GM12878 (cell line): ENCODE data around the gene EMX1. TPM values are rescaled to one million over a fixed set of nuclear protein-coding genes. Genes with fewer than 3 reads are reported as not detected.

ENCODE experiments used
- ATAC-seq: fragments of 200-7000 bp; cut with Tn5 transposase; 3 replicates; pipeline ENCODE4 v1.9.1; 2020; ENCODE audit warnings: mild to moderate bottlenecking, moderate library complexity
- BruUV-seq: library from RNA; stranded (reverse); fragments of 400-500 nt; replicated peaks from 2 replicates; lab custom pipeline; 2021; lab: Mats Ljungman, UMichigan
- CTCF ChIA-PET: fragments of 300-600 bp; sonication (Branson Sonifier 250); formaldehyde crosslinking; extraction: SDS; loops from one replicate; lab custom pipeline; 2021; ENCODE audit warnings: inconsistent platforms; lab: Yijun Ruan, JAX
- POLR2A ChIA-PET: fragments of 350-600 bp; formaldehyde crosslinking; extraction: SDS; loops from one replicate; lab custom pipeline; 2021; ENCODE audit warnings: inconsistent platforms; lab: Charles Lee
- RAD21 ChIA-PET: fragments of 300-600 bp; sonication (Branson Sonifier 250); formaldehyde crosslinking; loops from one replicate; lab custom pipeline; 2023; ENCODE audit warnings: antibody characterized with exemption; ENCODE audit not compliant: unreplicated experiment; lab: Charles Lee
- SMC1A ChIA-PET: fragments of 300-600 bp; sonication (Branson Sonifier 250); formaldehyde crosslinking; loops from one replicate; lab custom pipeline; 2023; ENCODE audit not compliant: unreplicated experiment, uncharacterized antibody; lab: Charles Lee
- DNase-seq: peaks from one replicate; pipeline ENCODE4 v3.0.0-alpha.2; 2011; ENCODE audit warnings: low read depth, low spot score
- FAIRE-seq: peaks from 3 replicates; lab custom pipeline; 2011; peaks lifted over from hg19 to GRCh38; lab: Jason Lieb, UNC
- H2AFZ ChIP-seq: 2 replicates; pipeline ENCODE4 v1.6.0; 2011; ENCODE audit warnings: low read depth, low read length, control low read depth; ENCODE audit not compliant: control insufficient read depth
- H3K27ac ChIP-seq: 2 replicates; pipeline ENCODE4 v1.5.1; 2011; ENCODE audit warnings: control low read depth; ENCODE audit not compliant: control insufficient read depth, insufficient read depth
- H3K27me3 ChIP-seq, 2 experiments: replicated peaks in 1 of 2; 2 replicates each; pipeline versions ENCODE4 v1.6.0 to v1.6.1; 2011; ENCODE audit warnings: low read length in 1 of 2; ENCODE audit not compliant: control insufficient read depth in 2 of 2, insufficient read depth in 2 of 2
- H3K36me3 ChIP-seq, 2 experiments: 2 replicates each; pipeline ENCODE4 v1.5.1; 2011; ENCODE audit warnings: low read length in 1 of 2; ENCODE audit not compliant: control insufficient read depth in 2 of 2, insufficient read depth in 2 of 2
- H3K4me1 ChIP-seq: 2 replicates; pipeline ENCODE4 v1.6.1; 2011; ENCODE audit warnings: mild to moderate bottlenecking, low read length, moderate library complexity, mixed read lengths; ENCODE audit not compliant: control insufficient read depth, insufficient read depth
- H3K4me2 ChIP-seq: 2 replicates; pipeline ENCODE4 v1.6.0; 2011; ENCODE audit warnings: control low read depth; ENCODE audit not compliant: control insufficient read depth, insufficient read depth
- H3K4me3 ChIP-seq: fragments of 200-600 bp; sonication (generic); 2 replicates; pipeline ENCODE4 v1.5.1; 2016
- H3K79me2 ChIP-seq: 2 replicates; pipeline ENCODE4 v1.6.0; 2011; ENCODE audit warnings: low read length; ENCODE audit not compliant: control insufficient read depth, insufficient read depth
- H3K9ac ChIP-seq: 2 replicates; pipeline ENCODE4 v1.8.0; 2011; ENCODE audit warnings: low read length, control low read depth, mixed read lengths; ENCODE audit not compliant: control insufficient read depth, insufficient read depth
- H3K9me3 ChIP-seq: replicated peaks from 3 replicates; pipeline ENCODE4 v1.5.1; 2011; ENCODE audit warnings: mild to moderate bottlenecking, low read length; ENCODE audit not compliant: control insufficient read depth, insufficient read depth
- H4K20me1 ChIP-seq: 2 replicates; pipeline ENCODE4 v1.6.0; 2011; ENCODE audit not compliant: control insufficient read depth, insufficient read depth
- CHD4 ChIP-seq: fragments of 200-600 bp; sonication (generic); IDR thresholded peaks from 2 replicates; pipeline ENCODE4 v1.6.1; 2016; ENCODE audit warnings: mild to moderate bottlenecking
- FOXK2 ChIP-seq: fragments of 450-650 bp; IDR thresholded peaks from 2 replicates; pipeline ENCODE4 v1.6.1; 2017; ENCODE audit warnings: mild to moderate bottlenecking, moderate library complexity
- FOXM1 ChIP-seq: IDR thresholded peaks from 2 replicates; pipeline ENCODE4 v1.6.1; 2012; ENCODE audit warnings: low read depth, mild to moderate bottlenecking, inconsistent platforms, low read length, moderate library complexity
- HDAC6 ChIP-seq: fragments of 200-600 bp; sonication (generic); IDR thresholded peaks from one replicate; pipeline ENCODE4 v1.8.0; 2017; ENCODE audit warnings: antibody characterized with exemption; ENCODE audit not compliant: unreplicated experiment
- JUND ChIP-seq: IDR thresholded peaks from 2 replicates; pipeline ENCODE4 v1.6.1; 2012; ENCODE audit warnings: low read depth, mild to moderate bottlenecking, low read length, improper control_type of control experiment, moderate library complexity
- NFYA ChIP-seq: IDR thresholded peaks from 2 replicates; pipeline ENCODE4 v1.6.1; 2011; ENCODE audit warnings: low read depth, mild to moderate bottlenecking, low read length, improper control_type of control experiment, borderline replicate concordance
- RAD51 ChIP-seq: fragments of 450-650 bp; IDR thresholded peaks from 2 replicates; pipeline ENCODE4 v1.6.1; 2016; ENCODE audit warnings: moderate library complexity, mild to moderate bottlenecking, inconsistent platforms
- SMAD1 ChIP-seq: fragments of 450-650 bp; IDR thresholded peaks from 2 replicates; pipeline ENCODE4 v1.6.1; 2018; ENCODE audit warnings: mild to moderate bottlenecking, low read depth; ENCODE audit not compliant: partially characterized antibody
- TBL1XR1 ChIP-seq: IDR thresholded peaks from 2 replicates; pipeline ENCODE4 v1.6.1; 2012; ENCODE audit warnings: low read depth, low read length, improper control_type of control experiment
- ZNF207 ChIP-seq: fragments of 450-650 bp; IDR thresholded peaks from 2 replicates; pipeline ENCODE4 v1.6.1; 2014; ENCODE audit warnings: antibody characterized with exemption, mild to moderate bottlenecking, borderline replicate concordance
- WGBS: methylation state at CpG from one replicate; pipeline ENCODE4 v1.1.6; 2016; ENCODE audit warnings: low lambda C conversion rate; ENCODE audit not compliant: insufficient replicate concordance, insufficient coverage; ENCODE audit errors: missing lambda C conversion rate; 5-methylcytosine and 5-hydroxymethylcytosine counted together
- in situ Hi-C: fragments of 300-500 bp; cut with MboI; formaldehyde crosslinking; loops from 9 replicates; pipeline ENCODE4 v1.14.3; 2018; ENCODE audit warnings: mixed read lengths
- intact Hi-C: fragments of 100-400 bp; cut with micrococcal nuclease; formaldehyde crosslinking; loops from one replicate; pipeline ENCODE4 v1.14.2; 2022; ENCODE audit not compliant: unreplicated experiment
- polyA plus RNA-seq, 11 experiments: library from polyadenylated mRNA; depleted of rRNA in 4 of 11; unstranded in 6 of 11; stranded (reverse) in 5 of 11; fragments of >200 nt; fragmentation: Nextera tagmentation in 4 of 11; fragmentation: Illumina TruSeq in 1 of 11; extraction: Ambion mirVana in 4 of 11; extraction: Trizol in 1 of 11; gene quantifications; 1 replicate in 1 of 11; 2 replicates in 10 of 11; pipeline versions ENCODE4 v1.2.1 to v1.2.3, GENCODE V29; 2011 to 2016; ENCODE audit warnings: inconsistent platforms in 2 of 11, missing spikeins in 2 of 11, low read depth in 1 of 11
- total RNA-seq, 4 experiments: library from RNA; depleted of rRNA in 3 of 4; stranded (reverse); fragments of >200 nt in 3 of 4; fragmentation: Illumina TruSeq in 1 of 4; extraction: Trizol in 1 of 4; gene quantifications; 2 replicates each; pipeline versions ENCODE4 v1.2.1 to v1.2.3, GENCODE V29; 2013 to 2021
- TF ChIP-seq, protein P1 (sequence below): fragments of 450-650 bp; IDR thresholded peaks from 2 replicates; pipeline ENCODE4 v1.6.1; 2017; ENCODE audit warnings: mild to moderate bottlenecking, moderate library complexity
- TF ChIP-seq, protein P2 (sequence below): fragments of 150-350 bp; IDR thresholded peaks from 2 replicates; pipeline ENCODE4 v1.6.1; 2016; ENCODE audit warnings: low read depth, low read length
- TF ChIP-seq, protein P3 (sequence below): IDR thresholded peaks from 2 replicates; pipeline ENCODE4 v1.6.1; 2011; ENCODE audit warnings: low read depth, mild to moderate bottlenecking, low read length, moderate library complexity, borderline replicate concordance; ENCODE audit errors: extremely low read depth

The EMX1 gene
- total and polyA plus RNA-seq, 10 of the 15 experiments (the other 5 are each of a cell fraction or from before 2014, with no cell fraction given) = 0.07 to 5.1 (median 1.2) TPM; not detected in 1

DNA sequence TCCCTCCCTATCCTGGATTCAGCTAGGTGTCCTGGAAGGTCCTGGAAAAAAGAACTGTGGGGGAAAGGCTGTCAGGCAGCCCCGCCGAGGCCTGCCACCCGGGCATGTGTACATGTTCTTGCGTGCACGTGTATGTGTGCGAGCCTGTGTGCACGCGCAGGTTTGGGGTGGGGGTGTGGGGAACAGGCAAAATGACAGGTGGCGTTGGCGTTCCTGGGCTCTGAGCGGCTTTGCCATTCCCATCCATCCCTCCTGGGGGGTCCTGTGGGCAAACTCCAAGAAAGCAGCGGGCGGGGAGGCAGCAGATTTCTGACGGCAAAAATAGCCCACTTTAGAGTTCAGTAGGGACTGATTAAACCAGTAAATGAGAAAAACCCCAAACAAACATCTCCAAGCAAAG lies 35.6 kb downstream of the EMX1 start (continued):
- TF ChIP-seq, protein P1, sequence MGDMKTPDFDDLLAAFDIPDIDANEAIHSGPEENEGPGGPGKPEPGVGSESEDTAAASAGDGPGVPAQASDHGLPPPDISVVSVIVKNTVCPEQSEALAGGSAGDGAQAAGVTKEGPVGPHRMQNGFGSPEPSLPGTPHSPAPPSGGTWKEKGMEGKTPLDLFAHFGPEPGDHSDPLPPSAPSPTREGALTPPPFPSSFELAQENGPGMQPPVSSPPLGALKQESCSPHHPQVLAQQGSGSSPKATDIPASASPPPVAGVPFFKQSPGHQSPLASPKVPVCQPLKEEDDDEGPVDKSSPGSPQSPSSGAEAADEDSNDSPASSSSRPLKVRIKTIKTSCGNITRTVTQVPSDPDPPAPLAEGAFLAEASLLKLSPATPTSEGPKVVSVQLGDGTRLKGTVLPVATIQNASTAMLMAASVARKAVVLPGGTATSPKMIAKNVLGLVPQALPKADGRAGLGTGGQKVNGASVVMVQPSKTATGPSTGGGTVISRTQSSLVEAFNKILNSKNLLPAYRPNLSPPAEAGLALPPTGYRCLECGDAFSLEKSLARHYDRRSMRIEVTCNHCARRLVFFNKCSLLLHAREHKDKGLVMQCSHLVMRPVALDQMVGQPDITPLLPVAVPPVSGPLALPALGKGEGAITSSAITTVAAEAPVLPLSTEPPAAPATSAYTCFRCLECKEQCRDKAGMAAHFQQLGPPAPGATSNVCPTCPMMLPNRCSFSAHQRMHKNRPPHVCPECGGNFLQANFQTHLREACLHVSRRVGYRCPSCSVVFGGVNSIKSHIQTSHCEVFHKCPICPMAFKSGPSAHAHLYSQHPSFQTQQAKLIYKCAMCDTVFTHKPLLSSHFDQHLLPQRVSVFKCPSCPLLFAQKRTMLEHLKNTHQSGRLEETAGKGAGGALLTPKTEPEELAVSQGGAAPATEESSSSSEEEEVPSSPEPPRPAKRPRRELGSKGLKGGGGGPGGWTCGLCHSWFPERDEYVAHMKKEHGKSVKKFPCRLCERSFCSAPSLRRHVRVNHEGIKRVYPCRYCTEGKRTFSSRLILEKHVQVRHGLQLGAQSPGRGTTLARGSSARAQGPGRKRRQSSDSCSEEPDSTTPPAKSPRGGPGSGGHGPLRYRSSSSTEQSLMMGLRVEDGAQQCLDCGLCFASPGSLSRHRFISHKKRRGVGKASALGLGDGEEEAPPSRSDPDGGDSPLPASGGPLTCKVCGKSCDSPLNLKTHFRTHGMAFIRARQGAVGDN = no peak
- no peak for TF ChIP-seq JUND
- TF ChIP-seq, all 136 proteins: peak for 0

DNA sequence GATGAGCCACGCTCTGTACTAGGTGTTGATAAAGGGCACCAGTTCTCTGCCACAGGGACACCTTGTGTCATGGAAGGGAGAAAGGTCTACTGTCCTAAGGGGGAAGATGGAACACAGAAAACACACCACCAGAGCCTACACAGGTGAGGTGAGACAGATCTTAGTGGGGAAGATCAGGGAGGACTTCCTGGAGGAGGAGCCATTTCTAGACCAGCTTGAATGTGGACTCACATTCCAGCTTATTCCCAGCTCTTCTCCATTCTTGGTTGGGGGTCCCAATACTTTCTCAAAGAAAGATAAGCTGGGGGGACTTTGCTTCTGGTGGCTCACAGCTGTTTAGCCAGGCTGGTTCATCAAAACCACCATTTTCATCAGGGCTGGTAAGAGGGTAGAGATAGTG lies 36.2 kb downstream of the EMX1 start:
- in situ Hi-C loops (no loop called here), intact Hi-C loops (no loop called here)
- Histone ChIP-seq H3K79me2 (no peaks in the 10 kb centered on the region), H3K9me3 (no peaks in the 10 kb centered on the region), H4K20me1 (no peaks in the 10 kb centered on the region), H3K4me3 (no peak overlapping the region), H3K9ac (no peak overlapping the region), H3K4me1 (no peaks in the 10 kb centered on the region), H3K27me3 (no peaks in the 10 kb centered on the region), H3K4me2 (no peak overlapping the region), H3K27ac (no peak overlapping the region), H2AFZ (no peak overlapping the region), H3K36me3 (no peaks in the 10 kb centered on the region)
- ATAC-seq (no peak), DNase-seq (no peak), FAIRE-seq (no peak)
- POLR2A ChIA-PET = no interaction called here
- WGBS = 58% methylated on average over 1 of the region's 1 CpG
- BruUV-seq = no TSS peak
- CTCF ChIA-PET = interaction anchor here (1.2 to 5.0 kb wide), 3 partner anchors 14 to 60 kb away, joined by 3 to 62 read pairs (median 4); no protein-coding TSS in a partner anchor
- RAD21 ChIA-PET = interaction anchor here (3.3 kb wide), 1 partner anchor 60 kb away, joined by 16 read pairs; no protein-coding TSS in a partner anchor
- SMC1A ChIA-PET = interaction anchor here (2.1 kb wide), 1 partner anchor 60 kb away, joined by 13 read pairs; no protein-coding TSS in a partner anchor
- TF ChIP-seq CHD4 (no peak), FOXK2 (no peak), HDAC6 (no peak), NFYA (no peak), TBL1XR1 (no peak), RAD51 (no peak), ZNF207 (no peak), FOXM1 (no peak), SMAD1 (no peak)
- TF ChIP-seq, protein P2, sequence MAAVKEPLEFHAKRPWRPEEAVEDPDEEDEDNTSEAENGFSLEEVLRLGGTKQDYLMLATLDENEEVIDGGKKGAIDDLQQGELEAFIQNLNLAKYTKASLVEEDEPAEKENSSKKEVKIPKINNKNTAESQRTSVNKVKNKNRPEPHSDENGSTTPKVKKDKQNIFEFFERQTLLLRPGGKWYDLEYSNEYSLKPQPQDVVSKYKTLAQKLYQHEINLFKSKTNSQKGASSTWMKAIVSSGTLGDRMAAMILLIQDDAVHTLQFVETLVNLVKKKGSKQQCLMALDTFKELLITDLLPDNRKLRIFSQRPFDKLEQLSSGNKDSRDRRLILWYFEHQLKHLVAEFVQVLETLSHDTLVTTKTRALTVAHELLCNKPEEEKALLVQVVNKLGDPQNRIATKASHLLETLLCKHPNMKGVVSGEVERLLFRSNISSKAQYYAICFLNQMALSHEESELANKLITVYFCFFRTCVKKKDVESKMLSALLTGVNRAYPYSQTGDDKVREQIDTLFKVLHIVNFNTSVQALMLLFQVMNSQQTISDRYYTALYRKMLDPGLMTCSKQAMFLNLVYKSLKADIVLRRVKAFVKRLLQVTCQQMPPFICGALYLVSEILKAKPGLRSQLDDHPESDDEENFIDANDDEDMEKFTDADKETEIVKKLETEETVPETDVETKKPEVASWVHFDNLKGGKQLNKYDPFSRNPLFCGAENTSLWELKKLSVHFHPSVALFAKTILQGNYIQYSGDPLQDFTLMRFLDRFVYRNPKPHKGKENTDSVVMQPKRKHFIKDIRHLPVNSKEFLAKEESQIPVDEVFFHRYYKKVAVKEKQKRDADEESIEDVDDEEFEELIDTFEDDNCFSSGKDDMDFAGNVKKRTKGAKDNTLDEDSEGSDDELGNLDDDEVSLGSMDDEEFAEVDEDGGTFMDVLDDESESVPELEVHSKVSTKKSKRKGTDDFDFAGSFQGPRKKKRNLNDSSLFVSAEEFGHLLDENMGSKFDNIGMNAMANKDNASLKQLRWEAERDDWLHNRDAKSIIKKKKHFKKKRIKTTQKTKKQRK = no peak
- TF ChIP-seq, protein P3, sequence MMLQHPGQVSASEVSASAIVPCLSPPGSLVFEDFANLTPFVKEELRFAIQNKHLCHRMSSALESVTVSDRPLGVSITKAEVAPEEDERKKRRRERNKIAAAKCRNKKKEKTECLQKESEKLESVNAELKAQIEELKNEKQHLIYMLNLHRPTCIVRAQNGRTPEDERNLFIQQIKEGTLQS = no peak
